HG02571 (cell line): ENCODE results near the gene DNAJB5.

ENCODE experiments used
- ATAC-seq: cut with Tn5 transposase; IDR thresholded peaks from one replicate; pipeline ENCODE4 v1.9.1; 2021; ENCODE audit warnings: mild to moderate bottlenecking, moderate library complexity; ENCODE audit not compliant: unreplicated experiment

The DNAJB5 gene

DNA sequence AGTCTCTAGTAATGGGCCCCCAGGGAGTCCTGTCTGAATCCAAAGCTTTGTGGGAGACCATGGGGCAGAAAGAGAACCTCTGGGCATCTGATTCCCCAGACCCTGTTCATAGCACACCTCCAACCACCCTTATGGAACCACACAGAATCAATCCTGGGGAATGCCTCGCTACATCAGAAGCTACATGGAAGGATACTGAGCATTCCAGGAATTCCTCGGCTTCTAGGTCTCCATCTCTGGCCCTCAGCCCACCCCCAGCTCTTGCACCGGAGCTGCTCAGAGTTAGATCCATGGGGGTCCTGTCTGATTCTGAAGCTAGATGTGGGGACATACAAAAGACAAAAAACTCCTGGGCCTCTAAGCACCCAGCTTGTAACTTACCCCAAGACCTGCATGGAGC lies 54.5 kb downstream of the DNAJB5 start:
- ATAC-seq, result no peak
